Sigmoid colon (tissue), 7 donors: Measurements from ENCODE around the gene VPS39. TPM values are rescaled to one million over a fixed set of nuclear protein-coding genes. Genes with fewer than 3 reads are reported as not detected.

Experiments
- DNase-seq: peaks from one replicate; pipeline ENCODE4 v3.0.0-alpha.2; 2019
- H3K27ac ChIP-seq, 4 donors: fragments of 200-600 bp; sonication (generic); one replicate each; pipeline ENCODE4 v1.5.1; 2016 to 2019; ENCODE audit warnings: mild to moderate bottlenecking in 1 of 4
- H3K27me3 ChIP-seq, 3 donors: fragments of 200-600 bp; sonication (generic); one replicate each; pipeline ENCODE4 v1.5.1; 2019; ENCODE audit warnings: mild to moderate bottlenecking in 1 of 3
- H3K36me3 ChIP-seq, 4 donors: fragments of 200-600 bp; sonication (generic); one replicate each; pipeline ENCODE4 v1.5.1; 2016 to 2019
- H3K4me1 ChIP-seq, 4 donors: fragments of 200-600 bp; sonication (generic); one replicate each; pipeline ENCODE4 v1.5.1; 2017 to 2019
- H3K4me3 ChIP-seq, 4 donors: fragments of 200-600 bp; sonication (generic); one replicate each; pipeline ENCODE4 v1.5.1; 2017 to 2019; ENCODE audit warnings: mild to moderate bottlenecking in 2 of 4, moderate library complexity in 1 of 4
- H3K9me3 ChIP-seq, 4 donors: fragments of 200-600 bp in 3 of 4; sonication (generic) in 3 of 4; one replicate each; pipeline versions ENCODE4 v1.5.1 to v1.6.1; 2013 to 2019
- EP300 ChIP-seq, 4 donors: sonication (generic); formaldehyde crosslinking; IDR thresholded peaks; one replicate each; pipeline ENCODE4 v1.6.1; 2017; ENCODE audit warnings: antibody characterized with exemption in 4 of 4
- POLR2A ChIP-seq, 2 donors: fragments of 450-650 bp; IDR thresholded peaks; one replicate each; pipeline ENCODE4 v1.6.1; 2016; ENCODE audit warnings: antibody characterized with exemption in 2 of 2, mild to moderate bottlenecking in 2 of 2, moderate library complexity in 2 of 2
- POLR2AphosphoS5 ChIP-seq, 4 donors: sonication (generic); formaldehyde crosslinking; IDR thresholded peaks; one replicate each; pipeline ENCODE4 v1.6.1; 2017; ENCODE audit warnings: antibody characterized with exemption in 4 of 4
- WGBS, 2 donors: extraction: QIAGEN DNeasy Blood & Tissue Kit; methylation state at CpG; one replicate each; pipeline ENCODE4 v1.1.7; 2013; 5-methylcytosine and 5-hydroxymethylcytosine counted together
- intact Hi-C: fragments of 100-400 bp; cut with DNase I; formaldehyde crosslinking; loops from one replicate; pipeline ENCODE4 v1.15.1; 2023
- polyA plus RNA-seq, 3 donors: library from polyadenylated mRNA; stranded (reverse); fragments of 200-250 nt; gene quantifications; one replicate each; pipeline ENCODE4 v1.2.3, GENCODE V29; 2013
- total RNA-seq, 4 donors: library from RNA; depleted of rRNA; stranded (reverse); fragments of >200 nt; gene quantifications; one replicate each; pipeline ENCODE4 v1.1.0, GENCODE V29; 2016
- TF ChIP-seq, protein P1 (sequence below), 4 experiments: fragments of 450-650 bp in 3 of 4; fragments of 200-600 bp in 1 of 4; IDR thresholded peaks; one replicate each; pipeline ENCODE4 v1.5.1; 2016 to 2019; ENCODE audit warnings: antibody characterized with exemption in 4 of 4, mild to moderate bottlenecking in 3 of 4, moderate library complexity in 2 of 4
- donor health status: healthy with polysubstance abuse.
- donor health status: Bipolar disorder and iron deficiency.
- donor health status: healthy.

Gene VPS39
- total and polyA plus RNA-seq, 7 donors: 16.2 to 186 (median 70.3) TPM

DNA sequence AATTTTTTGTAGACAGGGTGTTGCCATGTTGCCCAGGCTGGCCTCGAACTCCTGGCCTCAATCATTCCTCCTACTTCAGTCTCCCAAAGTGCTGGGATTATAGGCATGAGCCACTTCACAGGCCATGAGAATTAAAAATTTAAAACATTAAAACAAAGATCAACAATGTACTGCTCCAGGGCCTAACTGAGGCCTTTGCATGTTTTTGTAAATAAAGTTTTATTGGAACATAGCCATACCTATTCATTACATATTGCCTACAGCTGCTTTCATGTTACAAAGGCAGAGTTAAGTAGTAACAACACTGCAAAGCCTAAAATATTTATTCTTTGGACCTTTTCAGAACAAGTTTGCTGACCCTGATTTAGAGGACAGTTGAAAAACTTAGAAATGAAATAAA is 9.6 kb downstream of the VPS39 start:
- no peak for DNase-seq
- peaks cover 0 to 26% (median 9%) of the 10 kb centered on the region in 4 donors for H3K36me3 ChIP-seq
- H3K27me3 ChIP-seq: no peaks in the 10 kb centered on the region
- no peaks in the 10 kb centered on the region for H3K4me1 ChIP-seq
- no peak for TF ChIP-seq EP300 (IDR thresholded peaks at IDR 0.05)
- no peak for TF ChIP-seq POLR2A (IDR thresholded peaks at IDR 0.05)
- TF ChIP-seq, protein P1, sequence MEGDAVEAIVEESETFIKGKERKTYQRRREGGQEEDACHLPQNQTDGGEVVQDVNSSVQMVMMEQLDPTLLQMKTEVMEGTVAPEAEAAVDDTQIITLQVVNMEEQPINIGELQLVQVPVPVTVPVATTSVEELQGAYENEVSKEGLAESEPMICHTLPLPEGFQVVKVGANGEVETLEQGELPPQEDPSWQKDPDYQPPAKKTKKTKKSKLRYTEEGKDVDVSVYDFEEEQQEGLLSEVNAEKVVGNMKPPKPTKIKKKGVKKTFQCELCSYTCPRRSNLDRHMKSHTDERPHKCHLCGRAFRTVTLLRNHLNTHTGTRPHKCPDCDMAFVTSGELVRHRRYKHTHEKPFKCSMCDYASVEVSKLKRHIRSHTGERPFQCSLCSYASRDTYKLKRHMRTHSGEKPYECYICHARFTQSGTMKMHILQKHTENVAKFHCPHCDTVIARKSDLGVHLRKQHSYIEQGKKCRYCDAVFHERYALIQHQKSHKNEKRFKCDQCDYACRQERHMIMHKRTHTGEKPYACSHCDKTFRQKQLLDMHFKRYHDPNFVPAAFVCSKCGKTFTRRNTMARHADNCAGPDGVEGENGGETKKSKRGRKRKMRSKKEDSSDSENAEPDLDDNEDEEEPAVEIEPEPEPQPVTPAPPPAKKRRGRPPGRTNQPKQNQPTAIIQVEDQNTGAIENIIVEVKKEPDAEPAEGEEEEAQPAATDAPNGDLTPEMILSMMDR (IDR thresholded peaks at IDR 0.05): no peak
- TF ChIP-seq POLR2AphosphoS5 (IDR thresholded peaks at IDR 0.05): no peak
- intact Hi-C loops: no loop called here
- H3K9me3 ChIP-seq: no peaks in the 10 kb centered on the region
- H3K27ac ChIP-seq: no peak overlapping the region
- no peak overlapping the region for H3K4me3 ChIP-seq
- 96 to 97% methylated on average over 1 of the region's 1 CpG for WGBS, 2 donors

DNA sequence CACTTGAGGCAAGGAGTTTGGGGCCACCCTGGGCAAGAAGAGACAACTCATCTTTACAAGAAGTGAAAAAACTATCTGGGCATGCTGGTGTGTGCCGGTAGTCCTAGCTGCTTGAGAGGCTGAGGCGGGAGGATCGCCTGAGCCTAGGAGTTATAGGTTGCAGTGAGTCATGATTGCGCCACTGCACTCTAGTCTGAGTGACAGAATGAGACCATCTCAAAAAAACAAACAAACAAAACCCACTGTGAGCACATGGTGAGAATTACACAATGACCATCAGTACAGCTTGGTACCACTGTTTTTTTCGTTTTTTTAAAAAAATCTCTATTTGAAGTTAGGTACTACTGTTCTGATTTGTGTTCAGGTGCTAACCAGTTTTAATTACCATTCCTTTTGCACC is 13.6 kb downstream of the VPS39 start:
- 88 to 94% methylated on average over 5 of the region's 5 CpGs for WGBS, 2 donors
- no peak overlapping the region for H3K27ac ChIP-seq
- no peak for TF ChIP-seq POLR2AphosphoS5 (IDR thresholded peaks at IDR 0.05)
- no peak for TF ChIP-seq EP300 (IDR thresholded peaks at IDR 0.05)
- TF ChIP-seq POLR2A (IDR thresholded peaks at IDR 0.05): no peak
- TF ChIP-seq, protein P1 (IDR thresholded peaks at IDR 0.05): no peak
- no peaks in the 10 kb centered on the region for H3K9me3 ChIP-seq
- intact Hi-C loops: no loop called here
- H3K4me3 ChIP-seq: no peak overlapping the region
- peaks cover 9 to 47% (median 16%) of the 10 kb centered on the region in 4 donors for H3K36me3 ChIP-seq
- H3K27me3 ChIP-seq: no peaks in the 10 kb centered on the region
- DNase-seq: no peak
- no peaks in the 10 kb centered on the region for H3K4me1 ChIP-seq

DNA sequence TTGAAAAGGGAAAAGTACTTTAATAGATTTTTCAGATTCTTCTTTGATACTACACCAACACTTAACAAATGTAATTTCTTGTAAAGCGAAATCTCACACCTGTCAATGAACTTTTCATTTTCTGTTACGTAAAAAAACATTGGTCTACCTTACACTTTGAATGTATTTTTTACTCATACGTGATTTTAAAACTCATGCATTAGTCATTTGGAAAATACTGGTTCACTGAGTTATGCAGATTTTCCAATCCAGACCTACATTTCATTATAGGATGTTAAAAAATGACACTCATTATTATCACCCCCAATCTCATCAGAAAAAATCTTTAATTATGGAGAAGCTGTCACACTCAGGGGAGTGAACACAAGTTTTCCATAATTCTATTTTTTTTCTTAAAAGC is 14.7 kb downstream of the VPS39 start:
- TF ChIP-seq POLR2AphosphoS5 (IDR thresholded peaks at IDR 0.05): no peak
- TF ChIP-seq EP300 (IDR thresholded peaks at IDR 0.05): no peak
- TF ChIP-seq, protein P1 (IDR thresholded peaks at IDR 0.05): no peak
- no peak for TF ChIP-seq POLR2A (IDR thresholded peaks at IDR 0.05)
- no peaks in the 10 kb centered on the region for H3K27me3 ChIP-seq
- H3K4me1 ChIP-seq: no peaks in the 10 kb centered on the region
- 84 to 94% methylated on average over 3 of the region's 3 CpGs for WGBS, 2 donors
- H3K36me3 ChIP-seq: peaks cover 5 to 45% (median 23%) of the 10 kb centered on the region in 4 donors
- H3K27ac ChIP-seq: no peak overlapping the region
- intact Hi-C loops: no loop called here
- H3K4me3 ChIP-seq: no peak overlapping the region
- DNase-seq: no peak
- no peaks in the 10 kb centered on the region for H3K9me3 ChIP-seq

DNA sequence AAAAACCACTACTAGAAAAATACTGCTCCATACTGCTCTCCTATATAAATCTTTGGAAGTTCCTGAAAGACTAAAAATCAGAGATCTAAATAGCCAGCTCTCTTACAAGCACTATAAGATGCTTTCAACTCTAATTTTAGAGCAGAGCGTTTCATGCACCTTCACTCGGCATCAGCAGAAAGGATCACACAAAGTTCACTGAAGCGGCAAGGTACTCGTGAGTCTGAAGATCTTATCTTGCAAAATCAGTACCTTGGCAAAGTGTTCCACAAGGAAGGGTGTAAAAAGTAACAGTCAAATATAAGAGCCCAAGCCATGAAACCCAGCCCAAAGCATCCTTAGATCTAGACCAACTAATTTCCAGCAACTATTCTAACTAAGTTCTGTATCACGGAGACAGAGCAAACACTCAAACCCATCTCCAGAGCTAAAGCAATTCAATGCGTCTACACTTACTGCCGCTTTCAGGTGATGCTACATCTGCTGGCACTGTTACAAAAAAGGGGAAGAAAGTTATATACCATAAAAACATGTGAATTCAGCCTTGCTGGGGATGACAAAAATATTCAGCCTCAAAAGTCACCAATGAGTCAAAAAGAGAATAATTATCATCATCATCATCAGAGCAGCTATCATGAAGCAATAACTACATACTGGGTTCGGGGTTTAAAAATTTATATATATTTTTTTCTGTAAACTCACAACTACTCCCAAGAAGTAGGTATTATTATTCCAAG is 16.3 kb downstream of the VPS39 start:
- intact Hi-C loops: no loop called here
- TF ChIP-seq EP300 (IDR thresholded peaks at IDR 0.05) (no peak), POLR2A (IDR thresholded peaks at IDR 0.05) (no peak), POLR2AphosphoS5 (IDR thresholded peaks at IDR 0.05) (no peak)
- TF ChIP-seq, protein P1 (IDR thresholded peaks at IDR 0.05): no peak
- Histone ChIP-seq H3K9me3 (no peaks in the 10 kb centered on the region), H3K36me3 (peaks cover 16 to 49% (median 29%) of the 10 kb centered on the region in 4 donors), H3K27me3 (no peaks in the 10 kb centered on the region), H3K27ac (no peak overlapping the region), H3K4me3 (no peak overlapping the region), H3K4me1 (no peaks in the 10 kb centered on the region)
- 85 to 89% methylated on average over 8 of the region's 8 CpGs for WGBS, 2 donors
- no peak for DNase-seq
